Gastroesophageal sphincter (tissue), 4 donors: ENCODE data around the gene RAB11FIP3. TPM values are rescaled to one million over a fixed set of nuclear protein-coding genes. Genes with fewer than 3 reads are reported as not detected.
A peak's percentile ranks its signal among the peaks of the same experiment; 100 is the strongest.

ENCODE experiments used
- ATAC-seq: fragments of 150-250 bp; one replicate; pipeline ENCODE4 v1.9.1; 2016; ENCODE audit warnings: mild to moderate bottlenecking, moderate library complexity
- H3K27ac ChIP-seq, 4 donors: fragments of 200-600 bp; sonication (generic) in 3 of 4; 1 replicate in 3 of 4; 2 replicates in 1 of 4; pipeline ENCODE4 v1.5.1; 2016 to 2019
- H3K27me3 ChIP-seq: fragments of 200-600 bp; sonication (generic); one replicate; pipeline ENCODE4 v1.5.1; 2019
- H3K36me3 ChIP-seq, 2 donors: fragments of 200-600 bp; sonication (generic); one replicate each; pipeline ENCODE4 v1.5.1; 2019; ENCODE audit warnings: control low read depth in 1 of 2
- H3K4me1 ChIP-seq, 3 donors: fragments of 200-600 bp; sonication (generic); 1 replicate in 2 of 3; 2 replicates in 1 of 3; pipeline ENCODE4 v1.5.1; 2016 to 2019; ENCODE audit warnings: control low read depth in 2 of 3
- H3K4me3 ChIP-seq, 2 donors: fragments of 200-600 bp; sonication (generic); one replicate each; pipeline ENCODE4 v1.5.1; 2019; ENCODE audit warnings: mild to moderate bottlenecking in 1 of 2, moderate library complexity in 1 of 2
- H3K9me3 ChIP-seq, 3 donors: fragments of 200-600 bp; sonication (generic); one replicate each; pipeline ENCODE4 v1.5.1; 2017 to 2019; ENCODE audit warnings: control low read depth in 2 of 3
- EP300 ChIP-seq: sonication (generic); formaldehyde crosslinking; IDR thresholded peaks from one replicate; pipeline ENCODE4 v1.6.1; 2017; ENCODE audit warnings: antibody characterized with exemption, mild to moderate bottlenecking
- POLR2A ChIP-seq, 2 donors: fragments of 450-650 bp; IDR thresholded peaks; one replicate each; pipeline ENCODE4 v1.6.1; 2017; ENCODE audit warnings: antibody characterized with exemption in 2 of 2, mild to moderate bottlenecking in 2 of 2, moderate library complexity in 1 of 2
- POLR2AphosphoS5 ChIP-seq: sonication (generic); formaldehyde crosslinking; IDR thresholded peaks from one replicate; pipeline ENCODE4 v1.6.1; 2017; ENCODE audit warnings: antibody characterized with exemption
- WGBS, 2 donors: methylation state at CpG; one replicate each; pipeline ENCODE4 v1.1.5; 2018; ENCODE audit warnings: low coverage in 1 of 2; 5-methylcytosine and 5-hydroxymethylcytosine counted together
- total RNA-seq, 4 donors: library from RNA; depleted of rRNA; stranded (reverse); fragments of >200 nt; gene quantifications; one replicate each; pipeline ENCODE4 v1.1.0, GENCODE V29; 2016
- TF ChIP-seq, protein P1 (sequence below), 4 experiments: fragments of 200-600 bp in 2 of 4; fragments of 450-650 bp in 2 of 4; sonication (generic) in 1 of 4; IDR thresholded peaks; one replicate each; pipeline ENCODE4 v1.5.1; 2017 to 2019; ENCODE audit warnings: antibody characterized with exemption in 4 of 4, mild to moderate bottlenecking in 2 of 4, moderate library complexity in 2 of 4

Gene RAB11FIP3
- total RNA-seq, 4 donors from 2014 or later: 47.4 to 88.9 (median 58.6) TPM

DNA sequence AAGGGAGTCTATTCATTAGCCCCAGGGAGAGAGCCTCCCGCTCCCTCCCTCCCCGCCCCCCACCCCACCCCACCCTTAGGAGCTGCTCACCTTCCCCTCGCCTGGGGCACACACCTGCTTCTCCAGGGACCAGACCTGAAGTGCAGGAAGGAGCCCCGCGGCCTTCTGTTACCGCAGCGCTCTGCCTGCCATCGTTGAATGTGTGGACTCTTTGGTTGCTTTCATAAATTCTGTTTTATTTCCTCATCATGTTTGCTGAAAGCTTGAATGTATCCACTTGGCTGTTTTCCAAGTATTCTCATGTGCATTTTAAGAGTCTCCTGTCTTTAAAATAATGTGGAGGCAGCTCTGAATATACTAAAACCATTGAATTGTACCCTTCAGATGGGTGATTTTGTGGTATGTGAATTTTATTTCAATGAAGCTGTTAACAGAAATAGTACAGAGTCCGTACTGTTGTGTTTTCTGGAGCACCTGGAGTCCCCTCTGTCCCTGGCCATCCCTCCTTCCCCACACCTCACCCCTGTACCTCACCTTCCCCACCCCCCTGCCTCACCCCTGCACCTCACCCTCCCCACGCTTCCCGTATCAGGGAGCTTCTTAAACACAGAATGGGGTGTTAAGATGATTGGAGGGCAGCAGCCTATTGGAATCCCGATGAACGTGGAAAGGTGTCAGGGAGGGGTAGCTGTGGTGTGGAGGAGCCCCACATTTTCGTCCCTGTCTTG lies 25.5 kb downstream of the RAB11FIP3 start:
- Histone ChIP-seq H3K4me1 (peaks cover 0 to 18% (median 0%) of the 10 kb centered on the region in 3 donors), H3K27ac (no peak overlapping the region), H3K4me3 (no peak overlapping the region), H3K36me3 (no peaks in the 10 kb centered on the region), H3K27me3 (no peaks in the 10 kb centered on the region), H3K9me3 (no peaks in the 10 kb centered on the region)
- 64 to 100% methylated on average over 3 to 6 of the region's 14 CpGs for WGBS, 2 donors
- TF ChIP-seq EP300 (no peak), POLR2A (IDR thresholded peaks at IDR 0.05) (no peak), POLR2AphosphoS5 (no peak)
- TF ChIP-seq, protein P1, sequence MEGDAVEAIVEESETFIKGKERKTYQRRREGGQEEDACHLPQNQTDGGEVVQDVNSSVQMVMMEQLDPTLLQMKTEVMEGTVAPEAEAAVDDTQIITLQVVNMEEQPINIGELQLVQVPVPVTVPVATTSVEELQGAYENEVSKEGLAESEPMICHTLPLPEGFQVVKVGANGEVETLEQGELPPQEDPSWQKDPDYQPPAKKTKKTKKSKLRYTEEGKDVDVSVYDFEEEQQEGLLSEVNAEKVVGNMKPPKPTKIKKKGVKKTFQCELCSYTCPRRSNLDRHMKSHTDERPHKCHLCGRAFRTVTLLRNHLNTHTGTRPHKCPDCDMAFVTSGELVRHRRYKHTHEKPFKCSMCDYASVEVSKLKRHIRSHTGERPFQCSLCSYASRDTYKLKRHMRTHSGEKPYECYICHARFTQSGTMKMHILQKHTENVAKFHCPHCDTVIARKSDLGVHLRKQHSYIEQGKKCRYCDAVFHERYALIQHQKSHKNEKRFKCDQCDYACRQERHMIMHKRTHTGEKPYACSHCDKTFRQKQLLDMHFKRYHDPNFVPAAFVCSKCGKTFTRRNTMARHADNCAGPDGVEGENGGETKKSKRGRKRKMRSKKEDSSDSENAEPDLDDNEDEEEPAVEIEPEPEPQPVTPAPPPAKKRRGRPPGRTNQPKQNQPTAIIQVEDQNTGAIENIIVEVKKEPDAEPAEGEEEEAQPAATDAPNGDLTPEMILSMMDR (IDR thresholded peaks at IDR 0.05): no peak
- no peak for ATAC-seq

DNA sequence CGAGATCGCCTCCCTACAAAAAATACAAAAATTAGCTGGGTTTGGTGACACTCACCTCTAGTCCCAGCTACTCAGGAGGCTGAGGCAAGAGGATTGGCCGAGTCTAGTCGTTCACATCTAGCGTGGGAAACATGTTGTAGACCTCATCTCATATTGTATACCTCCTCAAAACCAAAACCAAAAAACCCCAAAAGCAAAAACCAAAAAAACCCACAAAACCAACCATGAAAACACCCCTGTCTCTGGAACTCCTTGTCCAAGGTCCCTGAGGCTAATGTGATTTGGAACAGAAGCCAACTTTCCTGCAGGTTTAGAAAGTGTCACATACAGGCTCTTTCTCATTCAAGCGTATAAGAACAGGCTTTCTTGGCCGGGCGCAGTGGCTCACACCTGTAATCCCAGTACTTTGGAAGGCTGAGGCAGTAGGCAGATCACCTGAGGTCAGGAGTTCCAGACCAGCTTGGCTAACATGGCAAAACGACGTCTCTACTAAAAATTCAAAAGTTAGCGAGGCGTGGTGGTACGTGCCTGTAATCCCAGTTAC lies 29.0 kb downstream of the RAB11FIP3 start:
- no peak for TF ChIP-seq POLR2AphosphoS5
- TF ChIP-seq POLR2A (IDR thresholded peaks at IDR 0.05): no peak
- TF ChIP-seq EP300: no peak
- TF ChIP-seq, protein P1 (IDR thresholded peaks at IDR 0.05): no peak
- Histone ChIP-seq H3K9me3 (no peaks in the 10 kb centered on the region), H3K27me3 (no peaks in the 10 kb centered on the region), H3K4me3 (no peak overlapping the region), H3K36me3 (no peaks in the 10 kb centered on the region), H3K27ac (peak overlapping the region in 2 of 4 donors; percentile 9 to 67), H3K4me1 (peaks cover 0 to 40% (median 8%) of the 10 kb centered on the region in 3 donors)
- WGBS, 2 donors: 86 to 88% methylated on average over 4 to 6 of the region's 13 CpGs
- no peak for ATAC-seq

DNA sequence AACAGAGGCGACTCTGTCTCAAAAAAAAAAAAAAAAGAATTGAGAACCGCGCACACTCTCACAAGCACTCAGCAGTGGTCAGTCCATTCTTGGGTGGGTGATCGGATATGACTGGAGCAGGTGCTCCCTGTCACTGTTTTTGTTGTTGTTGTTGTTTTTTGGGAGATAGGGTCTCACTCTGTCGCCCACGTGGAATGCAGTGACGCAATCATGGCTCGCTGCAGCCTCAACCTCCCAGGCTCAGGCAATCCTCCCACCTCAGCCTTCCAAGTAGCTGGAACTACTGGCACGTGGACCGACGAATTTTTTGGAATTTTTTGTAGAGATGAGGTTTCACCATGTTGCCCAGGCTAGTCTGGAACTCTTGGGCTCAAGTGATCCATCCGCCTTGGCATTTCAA lies 30.0 kb downstream of the RAB11FIP3 start:
- H3K36me3 ChIP-seq: no peaks in the 10 kb centered on the region
- H3K4me3 ChIP-seq: no peak overlapping the region
- 91 to 100% methylated on average over 4 to 11 of the region's 12 CpGs for WGBS, 2 donors
- ATAC-seq: no peak
- no peaks in the 10 kb centered on the region for H3K9me3 ChIP-seq
- no peak for TF ChIP-seq EP300
- no peak for TF ChIP-seq POLR2A (IDR thresholded peaks at IDR 0.05)
- no peak for TF ChIP-seq POLR2AphosphoS5
- TF ChIP-seq, protein P1 (IDR thresholded peaks at IDR 0.05): no peak
- H3K27me3 ChIP-seq: no peaks in the 10 kb centered on the region
- H3K4me1 ChIP-seq: peaks cover 0 to 38% (median 8%) of the 10 kb centered on the region in 3 donors
- H3K27ac ChIP-seq: no peak overlapping the region

DNA sequence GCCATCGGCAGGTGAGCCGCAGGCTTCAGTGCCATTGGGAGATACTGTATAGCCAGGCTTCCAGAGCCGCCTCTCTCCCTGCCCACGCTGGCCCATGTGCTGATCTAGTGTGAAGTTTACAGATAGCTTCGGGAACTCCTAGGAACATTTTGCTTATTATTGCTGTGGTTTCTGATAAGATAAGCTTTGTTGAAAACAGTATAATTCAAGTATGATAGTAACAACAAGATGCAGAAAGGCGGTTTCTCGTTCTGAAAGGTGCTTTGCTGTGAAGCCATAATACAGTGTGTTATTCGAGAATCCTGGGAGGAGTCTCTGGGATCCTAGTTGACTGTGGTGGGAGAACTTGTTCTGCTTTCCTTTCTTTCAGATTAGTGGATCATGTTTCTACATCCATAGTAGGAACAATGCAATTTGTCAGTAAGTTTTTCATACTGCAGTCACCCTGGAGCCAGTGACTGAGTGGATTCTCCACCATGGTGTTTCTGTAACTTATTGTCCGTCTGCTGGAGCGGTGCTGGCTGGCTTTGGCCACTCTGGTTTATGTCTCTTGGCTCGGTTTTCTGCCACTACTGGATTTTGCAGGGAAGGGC lies 31.5 kb downstream of the RAB11FIP3 start:
- peak; percentile 32 for ATAC-seq
- TF ChIP-seq POLR2AphosphoS5 (no peak), POLR2A (IDR thresholded peaks at IDR 0.05) (no peak)
- TF ChIP-seq, protein P1 (IDR thresholded peaks at IDR 0.05): peak in 1 of 4 experiments; percentile 24
- peak overlapping the region in 3 of 4 donors; percentile 18 to 68 (median 59) for H3K27ac ChIP-seq
- WGBS, 2 donors: 32 to 47% methylated on average over 7 to 10 of the region's 11 CpGs
- no peak overlapping the region for H3K4me3 ChIP-seq
- H3K4me1 ChIP-seq: peaks cover 0 to 34% (median 8%) of the 10 kb centered on the region in 3 donors
- no peaks in the 10 kb centered on the region for H3K9me3 ChIP-seq
- H3K36me3 ChIP-seq: peaks cover 0 to 9% of the 10 kb centered on the region in 2 donors
- H3K27me3 ChIP-seq: no peaks in the 10 kb centered on the region
